K562 (cell line): ENCODE data around the gene NKX2-8. TPM values are rescaled to one million over a fixed set of nuclear protein-coding genes. Genes with fewer than 3 reads are reported as not detected.

Experiments
- ATAC-seq: fragments of 200-7000 bp; cut with Tn5 transposase; 3 replicates; pipeline ENCODE4 v1.9.1; 2020; ENCODE audit warnings: moderate library complexity
- BruUV-seq: library from RNA; stranded (reverse); fragments of 400-500 nt; replicated peaks from 2 replicates; lab custom pipeline; 2021; lab: Mats Ljungman, UMichigan
- CTCF ChIA-PET: fragments of 300-600 bp; formaldehyde crosslinking; extraction: SDS; loops from one replicate; lab custom pipeline; 2021; ENCODE audit warnings: low intra/inter-chr PET ratio; lab: Yijun Ruan, JAX
- POLR2A ChIA-PET: fragments of 300-600, 350-650 bp; sonication (Branson Sonifier 250); formaldehyde crosslinking; extraction: SDS; loops from one replicate; lab custom pipeline; 2021; ENCODE audit warnings: antibody characterized with exemption, inconsistent platforms; lab: Yijun Ruan, JAX
- DNase-seq, 4 experiments: peaks; one replicate each; pipeline versions ENCODE4 v3.0.0 to v3.0.0-alpha.2; 2011 to 2018; ENCODE audit warnings: low spot score in 3 of 4, mixed read lengths in 3 of 4; ENCODE audit errors: extremely low read depth in 1 of 4
- FAIRE-seq: peaks from 2 replicates; lab custom pipeline; 2011; peaks lifted over from hg19 to GRCh38; lab: Jason Lieb, UNC
- H2AFZ ChIP-seq: 2 replicates; pipeline ENCODE4 v1.6.0; 2011; ENCODE audit warnings: low read depth, low read length, control low read depth, inconsistent platforms
- H3K27ac ChIP-seq: fragments of 200-600 bp; 3 replicates; pipeline ENCODE4 v1.8.0; 2011; ENCODE audit warnings: low read depth, mild to moderate bottlenecking, control low read depth, inconsistent platforms, low read length, moderate library complexity, mixed read lengths; ENCODE audit errors: extremely low read depth
- H3K27me3 ChIP-seq, 2 experiments: fragments of 300-600 bp in 1 of 2; 2 replicates in 1 of 2; 3 replicates in 1 of 2; pipeline versions ENCODE4 v1.6.0 to v1.8.0; 2011; ENCODE audit warnings: inconsistent platforms in 2 of 2, low read length in 2 of 2, mild to moderate bottlenecking in 1 of 2, mixed read lengths in 1 of 2, moderate library complexity in 1 of 2; ENCODE audit not compliant: control insufficient read depth in 2 of 2, insufficient read depth in 2 of 2
- H3K36me3 ChIP-seq: fragments of 300-600 bp; 3 replicates; pipeline ENCODE4 v1.8.0; 2011; ENCODE audit warnings: mild to moderate bottlenecking, low read length, inconsistent platforms; ENCODE audit not compliant: control insufficient read depth, insufficient read depth
- H3K4me1 ChIP-seq, 2 experiments: fragments of 200-600 bp in 1 of 2; replicated peaks in 1 of 2; 2 replicates in 1 of 2; 3 replicates in 1 of 2; pipeline versions ENCODE4 v1.5.1 to v1.8.0; 2011; ENCODE audit warnings: inconsistent platforms in 2 of 2, low read length in 2 of 2, mild to moderate bottlenecking in 1 of 2, mixed read lengths in 1 of 2, moderate library complexity in 1 of 2; ENCODE audit not compliant: control insufficient read depth in 2 of 2, insufficient read depth in 2 of 2
- H3K4me2 ChIP-seq: 2 replicates; pipeline ENCODE4 v1.6.1; 2011; ENCODE audit warnings: low read length, control low read depth, inconsistent platforms, mixed read lengths; ENCODE audit not compliant: insufficient read depth
- H3K4me3 ChIP-seq: fragments of 200-600 bp; sonication (generic), shearing (Covaris generic); 2 replicates; pipeline ENCODE4 v1.5.1; 2016; ENCODE audit warnings: control low read depth, inconsistent platforms
- H3K79me2 ChIP-seq: fragments of 200-600 bp; 3 replicates; pipeline ENCODE4 v1.8.0; 2011; ENCODE audit warnings: low read length, inconsistent platforms; ENCODE audit not compliant: control insufficient read depth, insufficient read depth
- H3K9ac ChIP-seq, 2 experiments: 2 replicates each; pipeline versions ENCODE4 v1.6.0 to v1.6.1; 2011; ENCODE audit warnings: low read depth in 2 of 2, low read length in 2 of 2, control low read depth in 1 of 2, inconsistent platforms in 1 of 2, mild to moderate bottlenecking in 1 of 2, mixed read lengths in 1 of 2; ENCODE audit not compliant: insufficient read depth in 1 of 2
- H3K9me1 ChIP-seq: one replicate; pipeline ENCODE4 v1.6.0; 2011; ENCODE audit warnings: inconsistent platforms, mild to moderate bottlenecking, low read length, moderate library complexity; ENCODE audit not compliant: control insufficient read depth, insufficient read depth
- H3K9me3 ChIP-seq: replicated peaks from 2 replicates; pipeline ENCODE4 v1.5.1; 2011; ENCODE audit warnings: low read depth, low read length, inconsistent platforms; ENCODE audit not compliant: control insufficient read depth, insufficient read depth
- H4K20me1 ChIP-seq: replicated peaks from 2 replicates; pipeline ENCODE4 v1.6.1; 2011; ENCODE audit warnings: low read length, inconsistent platforms, mixed read lengths; ENCODE audit not compliant: control insufficient read depth, insufficient read depth
- CEBPB ChIP-seq: fragments of 450-650 bp; IDR thresholded peaks from 2 replicates; pipeline ENCODE4 v1.6.1; 2016; ENCODE audit warnings: missing genetic modification characterization, missing compliant biosample characterization
- E2F1 ChIP-seq: sonication (generic); formaldehyde crosslinking; IDR thresholded peaks from 2 replicates; pipeline ENCODE4 v1.8.1; 2023; ENCODE audit warnings: mild to moderate bottlenecking, missing genetic modification reagents, moderate library complexity
- PTRF ChIP-seq: fragments of 450-650 bp; IDR thresholded peaks from 2 replicates; pipeline ENCODE4 v1.6.1; 2016; ENCODE audit warnings: mild to moderate bottlenecking, missing genetic modification characterization, missing compliant biosample characterization
- SUPT5H ChIP-seq: fragments of 450-650 bp; IDR thresholded peaks from 2 replicates; pipeline ENCODE4 v1.6.1; 2016
- XRCC4 ChIP-seq: IDR thresholded peaks from one replicate; pipeline ENCODE4 v1.6.1; 2011; ENCODE audit not compliant: insufficient read depth, insufficient read length; ENCODE audit errors: extremely low read depth
- WGBS: fragments of 100-300 bp; shearing (Covaris generic); methylation state at CpG from one replicate; pipeline ENCODE4 v1.1.6; 2016; ENCODE audit warnings: low coverage, mixed read lengths; ENCODE audit not compliant: insufficient coverage; ENCODE audit errors: missing lambda C conversion rate; 5-methylcytosine and 5-hydroxymethylcytosine counted together
- in situ Hi-C: fragments of 300-500 bp; cut with MboI; formaldehyde crosslinking; loops from 4 replicates; pipeline ENCODE4 v1.15.0; 2018; ENCODE audit warnings: inconsistent platforms, mixed read lengths
- intact Hi-C: fragments of 100-400 bp; cut with micrococcal nuclease; formaldehyde crosslinking; loops from 2 replicates; pipeline ENCODE4 v1.14.2; 2022
- polyA plus RNA-seq, 8 experiments: library from polyadenylated mRNA; depleted of rRNA in 4 of 8; stranded (reverse) in 5 of 8; unstranded in 3 of 8; fragments of >200 nt; fragmentation: Nextera tagmentation in 2 of 8; fragmentation: Illumina TruSeq in 1 of 8; extraction: Ambion mirVana in 2 of 8; extraction: Trizol in 1 of 8; gene quantifications; 2 replicates each; pipeline versions ENCODE4 v1.2.1 to v1.2.3, GENCODE V29; 2011 to 2014; ENCODE audit warnings: inconsistent platforms in 1 of 8, missing spikeins in 1 of 8
- total RNA-seq, 7 experiments: library from RNA; depleted of rRNA in 6 of 7; stranded (reverse); fragments of >200 nt in 6 of 7; fragmentation: Illumina TruSeq in 2 of 7; extraction: Trizol in 2 of 7; gene quantifications; 2 replicates each; pipeline versions ENCODE4 v1.2.1 to v1.2.3, GENCODE V29; 2011 to 2021; ENCODE audit warnings: low replicate concordance in 1 of 7

Gene NKX2-8
- total and polyA plus RNA-seq, 9 of the 15 experiments (the other 6 are each of a cell fraction or from before 2014, with no cell fraction given): not detected

- TF ChIP-seq E2F1: no peak
- TF ChIP-seq PTRF: no peak
- TF ChIP-seq, all 486 proteins: peak for 0
These were observed 36.7 kb upstream of the NKX2-8 start (continued) for GRCh38 chr14:36619131-36619530.

GRCh38 chr14:36618641-36619040 lies 36.2 kb upstream of the NKX2-8 start:
- intact Hi-C loops (no loop called here), in situ Hi-C loops (no loop called here)
- no peak for DNase-seq
- Histone ChIP-seq H3K4me3 (no peak overlapping the region), H3K9ac (no peak overlapping the region), H3K79me2 (no peaks in the 10 kb centered on the region), H3K9me1 (no peaks in the 10 kb centered on the region), H4K20me1 (no peaks in the 10 kb centered on the region), H3K27ac (no peak overlapping the region), H3K4me2 (no peak overlapping the region), H2AFZ (no peak overlapping the region), H3K27me3 (no peaks in the 10 kb centered on the region), H3K4me1 (no peaks in the 10 kb centered on the region), H3K9me3 (no peaks in the 10 kb centered on the region), H3K36me3 (no peaks in the 10 kb centered on the region)
- no peak for ATAC-seq
- ChIA-PET CTCF (no interaction called here), POLR2A (interaction anchor here (1.2 kb wide), 1 partner anchor 13 kb away, joined by 3 read pairs; no protein-coding TSS in a partner anchor)
- BruUV-seq: no TSS peak
- 0% methylated on average over 2 of the region's 2 CpGs for WGBS
- TF ChIP-seq SUPT5H (no peak), XRCC4 (no peak), CEBPB (tag) (no peak)
- no peak for FAIRE-seq
